ENCODE results near the gene CCNQ.

Gene CCNQ

DNA sequence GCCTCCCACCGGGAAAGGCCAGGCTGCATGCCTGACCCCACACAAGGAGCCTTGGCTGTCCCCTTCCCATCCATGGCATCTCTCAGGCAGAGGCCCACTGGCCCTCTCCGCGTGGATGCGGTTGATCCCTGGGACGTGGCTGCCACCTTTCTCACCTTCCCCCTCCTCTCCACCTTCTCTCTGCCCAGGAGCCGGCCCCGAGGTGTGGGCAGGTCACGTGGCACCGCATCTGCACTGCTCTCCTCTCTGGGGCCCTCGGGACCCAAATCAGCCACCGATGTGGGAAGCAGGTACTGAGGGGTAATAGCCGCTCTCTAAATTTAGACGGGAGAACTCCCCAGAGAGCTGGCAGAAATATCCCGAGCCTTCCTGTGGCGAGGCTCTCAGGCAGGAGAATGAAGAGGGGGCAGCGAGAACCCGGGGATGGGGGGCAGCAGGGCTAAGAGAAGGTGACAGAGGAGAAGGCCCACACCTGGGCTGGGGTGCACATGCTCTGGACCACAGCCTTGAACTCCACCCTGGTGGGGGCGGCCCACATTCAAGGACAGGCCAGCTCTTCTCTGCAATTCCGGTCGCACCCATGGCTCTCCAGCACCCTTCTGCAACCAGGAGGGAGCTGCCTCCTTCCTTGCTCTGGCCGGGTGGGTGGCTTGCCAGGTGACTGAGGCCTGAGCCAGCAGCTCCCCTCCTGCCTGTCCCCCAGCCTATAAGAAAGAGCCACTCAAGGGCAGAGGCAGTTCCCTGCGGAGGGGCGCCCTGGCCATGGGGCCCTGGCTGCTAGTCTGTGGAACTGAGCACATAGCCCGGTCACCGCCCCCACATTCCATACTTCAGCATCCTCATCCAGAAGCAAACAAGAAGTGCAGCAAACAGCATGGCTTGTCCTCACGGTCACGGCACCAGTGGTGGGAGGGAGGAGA is 38.4 kb upstream of the CCNQ start:
- DNase-seq (ENCODE audit: low spot score): no peak

DNA sequence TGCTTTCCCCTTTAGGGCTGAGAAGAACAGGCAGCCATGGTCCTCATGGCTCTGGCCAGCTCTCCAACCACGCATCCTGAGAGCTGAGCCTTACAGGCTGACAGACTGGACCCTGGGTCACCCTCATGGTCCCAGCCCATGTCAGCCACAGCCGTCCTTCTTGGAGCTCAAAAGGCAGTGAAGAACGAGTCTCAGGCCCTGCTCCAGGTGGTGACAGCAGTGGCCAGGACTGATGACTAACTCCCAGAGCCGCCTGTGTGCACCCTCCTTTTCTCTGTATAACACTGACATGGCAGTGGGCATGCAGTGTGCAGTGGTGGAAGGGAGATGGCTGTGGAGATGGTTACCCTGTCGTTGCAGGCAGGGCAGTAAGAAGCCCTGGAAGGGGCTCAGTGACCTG is 37.8 kb upstream of the CCNQ start:
- DNase-seq (ENCODE audit: low spot score): no peak

DNA sequence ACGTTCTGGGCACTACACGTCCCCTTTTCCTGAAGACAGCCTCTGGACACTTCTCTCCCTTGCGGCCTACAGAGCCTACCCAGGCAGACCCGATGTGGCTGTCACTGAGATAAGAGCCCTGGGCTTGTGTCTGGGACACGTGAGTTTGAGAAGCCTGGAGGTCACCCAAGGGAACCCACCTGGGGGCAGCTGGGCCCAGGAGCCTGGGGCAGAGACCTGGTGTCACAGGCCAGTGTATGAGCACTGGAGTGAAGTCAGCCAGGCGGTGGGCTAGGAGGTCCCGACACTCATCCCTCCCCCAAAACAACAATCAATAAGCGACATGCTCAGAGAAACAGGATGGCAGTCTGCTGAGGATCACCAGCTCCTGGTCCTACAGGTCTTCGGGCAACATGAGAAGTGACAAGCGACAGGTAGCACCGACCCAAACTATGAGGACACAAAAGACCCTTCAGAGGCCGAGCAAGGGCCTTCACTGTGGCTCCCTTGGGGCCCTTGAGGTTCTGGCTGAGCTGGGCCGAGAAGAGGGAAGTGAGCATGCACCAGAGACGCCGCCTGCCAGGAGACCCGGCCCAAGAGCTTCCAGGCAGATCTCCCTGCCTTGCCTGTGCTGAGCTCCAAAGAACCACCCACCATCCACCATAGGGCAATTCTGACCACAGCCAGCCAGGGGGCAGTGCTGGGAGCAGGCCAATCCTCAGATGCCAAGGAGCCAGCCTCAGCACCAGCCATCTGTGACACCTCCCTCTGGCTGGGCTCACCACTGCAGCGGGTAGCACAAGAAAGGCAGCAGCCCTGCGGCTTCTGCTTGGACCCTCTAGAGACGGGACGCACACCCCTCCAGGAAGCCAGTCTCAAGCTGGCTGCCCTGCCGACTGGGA is 37.1 kb upstream of the CCNQ start:
- DNase-seq (ENCODE audit: low spot score): peak; percentile 85

DNA sequence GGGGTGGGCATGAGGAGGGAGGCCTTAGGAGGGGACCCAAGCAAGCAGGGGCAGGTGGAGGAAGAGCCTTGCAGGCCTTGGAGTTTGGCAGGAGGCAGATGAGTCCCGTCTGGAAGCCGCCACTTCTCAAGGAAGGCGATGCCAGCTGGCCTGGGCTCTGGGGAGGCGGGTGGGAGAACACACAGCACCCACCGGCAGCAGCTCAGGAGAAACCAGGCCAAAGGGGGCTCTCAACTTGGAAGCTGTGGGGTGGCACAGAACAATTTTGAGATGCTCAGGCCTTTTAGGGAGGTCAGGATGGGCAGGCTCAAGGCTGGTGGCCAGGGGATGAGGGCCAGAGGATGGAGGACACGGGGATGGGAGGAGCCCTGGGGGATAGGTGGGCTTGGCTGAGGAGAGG is 36.4 kb upstream of the CCNQ start:
- DNase-seq (ENCODE audit: low spot score): no peak

DNA sequence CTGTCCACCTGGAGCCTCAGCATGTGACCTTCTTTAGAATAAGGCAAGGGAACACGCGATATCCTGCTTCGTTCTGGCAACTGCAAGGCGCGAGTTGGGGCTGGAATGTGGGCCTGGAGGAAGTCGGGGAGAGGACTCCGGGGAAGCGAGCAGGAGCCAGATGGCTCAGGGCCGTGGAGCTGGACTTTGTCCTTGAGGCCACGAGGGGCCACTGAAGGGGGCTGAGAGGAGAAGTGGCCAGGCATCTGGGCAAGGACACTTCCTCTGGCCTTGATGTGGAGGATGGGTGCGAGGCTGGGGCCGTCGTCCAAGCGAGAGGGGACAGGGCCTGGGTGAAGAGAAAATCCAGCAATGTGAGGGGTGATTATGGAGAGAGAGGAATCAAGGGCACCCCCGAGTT is 35.9 kb upstream of the CCNQ start:
- no peak for DNase-seq (ENCODE audit: low spot score)

DNA sequence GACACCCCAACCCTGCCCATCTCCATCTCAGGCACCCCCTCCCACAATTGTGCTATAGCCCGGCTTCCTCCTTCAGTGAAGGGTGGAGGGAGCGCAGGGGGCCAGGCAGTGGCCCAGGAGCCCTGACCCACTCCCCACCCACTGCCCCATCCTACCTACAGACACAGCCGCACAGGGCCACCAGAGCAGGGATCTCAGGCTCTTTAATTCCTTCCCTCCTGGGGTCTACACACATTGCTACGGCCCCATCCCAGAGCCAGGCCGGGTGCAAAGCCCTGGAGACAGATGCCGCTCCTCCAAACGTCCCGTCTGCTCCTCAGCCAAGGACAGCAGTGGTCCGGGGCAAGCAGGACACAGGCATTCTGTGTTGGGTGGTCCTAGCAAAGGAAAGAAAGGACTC is 35.3 kb upstream of the CCNQ start:
- no peak for DNase-seq (ENCODE audit: low spot score)

DNA sequence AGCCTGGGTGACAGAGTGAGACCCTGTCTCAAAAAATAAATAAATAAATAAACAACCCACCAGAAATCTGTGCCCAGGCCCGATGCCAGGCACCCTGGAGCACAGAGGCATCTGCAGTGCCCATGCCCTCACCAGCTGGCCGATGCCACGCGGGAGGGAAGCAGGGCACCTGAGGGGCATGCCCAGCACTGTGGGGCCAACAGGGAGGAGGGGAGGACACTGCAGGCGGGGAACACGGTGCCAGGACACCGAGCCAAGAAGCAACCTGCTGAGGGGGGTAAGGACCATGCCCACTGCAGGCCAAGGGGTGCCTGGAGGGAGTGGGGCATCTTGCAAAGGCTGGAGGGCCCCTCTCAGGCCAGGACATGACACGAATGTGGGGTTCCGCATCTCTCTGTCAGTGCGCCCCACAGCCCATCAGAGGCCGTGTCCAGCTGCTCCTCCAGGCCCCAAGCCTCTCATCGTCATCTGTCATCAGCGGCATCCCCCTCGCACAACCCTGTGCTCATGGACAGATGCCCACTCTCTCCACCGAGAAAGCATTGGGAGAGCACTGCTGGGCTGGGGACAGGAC is 34.8 kb upstream of the CCNQ start:
- DNase-seq (ENCODE audit: low spot score): no peak

DNA sequence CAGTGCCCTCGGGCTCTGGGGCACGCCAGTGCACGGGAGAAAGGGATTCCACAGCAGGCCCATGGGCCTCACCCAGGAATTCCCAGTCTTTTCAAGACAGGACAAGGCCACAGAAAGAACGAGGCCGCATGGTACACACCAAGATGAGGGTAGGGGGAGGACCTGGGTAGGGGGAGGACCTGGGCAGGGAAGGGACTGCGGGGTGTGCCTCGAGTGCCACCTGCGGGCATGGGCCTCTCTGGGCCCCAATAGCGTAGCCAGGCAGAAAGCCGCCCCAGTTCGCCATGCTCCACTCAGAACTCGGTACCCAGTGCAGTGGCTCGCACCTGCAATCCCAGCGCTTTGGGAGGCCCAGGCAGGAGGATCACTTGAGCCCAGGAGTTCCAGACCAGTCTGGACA is 34.1 kb upstream of the CCNQ start:
- no peak for DNase-seq (ENCODE audit: low spot score)

DNA sequence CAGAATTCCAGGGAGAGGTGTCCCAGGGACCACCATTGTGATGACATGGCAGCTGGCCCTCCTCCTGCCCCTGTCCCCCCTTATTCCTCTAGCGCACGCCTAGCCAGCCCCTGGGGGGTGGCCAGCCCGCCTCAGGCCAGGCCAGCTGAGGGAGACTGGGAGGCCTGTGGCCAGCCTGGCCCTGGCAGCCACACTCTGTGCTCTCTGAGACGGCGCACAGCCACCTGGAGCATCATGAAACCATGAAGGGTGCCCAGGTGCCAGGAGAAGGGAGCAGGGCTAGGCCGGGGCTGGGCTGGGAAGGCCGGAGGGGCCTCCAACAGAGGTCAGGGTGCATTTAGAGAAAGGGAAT is 33.6 kb upstream of the CCNQ start:
- DNase-seq (ENCODE audit: low spot score): no peak

DNA sequence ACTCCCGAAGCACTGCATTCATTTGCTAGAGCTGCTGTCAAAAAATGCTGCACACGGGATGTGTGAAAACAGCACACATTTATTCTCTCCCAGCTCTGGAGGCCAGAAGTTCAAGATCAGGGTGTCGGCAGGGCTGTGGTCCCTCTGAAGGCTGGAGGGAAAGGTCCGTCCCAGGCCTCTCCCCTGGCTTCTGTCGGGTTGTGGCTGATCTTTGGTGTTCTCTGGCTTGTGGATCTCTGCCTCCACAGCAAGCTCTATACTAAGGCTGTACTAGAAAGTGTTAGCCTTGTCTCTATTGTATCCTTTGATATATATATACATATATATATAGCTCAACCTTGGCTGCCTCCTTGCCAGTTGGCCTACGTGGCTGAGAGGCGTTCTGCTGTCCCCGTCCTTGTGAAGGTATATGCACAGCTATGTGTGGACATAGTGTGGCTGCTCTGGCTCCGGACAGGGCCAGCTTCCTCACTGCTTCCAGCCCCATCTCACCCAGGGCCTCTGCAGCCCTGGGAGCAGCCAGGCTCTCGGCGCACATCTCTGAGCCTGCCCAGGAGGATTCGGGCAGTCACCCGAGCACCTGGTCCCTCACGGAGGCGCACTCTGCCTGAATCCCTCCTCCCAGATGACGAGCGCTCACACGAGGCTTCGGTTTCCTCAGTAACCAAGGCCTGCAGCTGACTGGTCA is 33.1 kb upstream of the CCNQ start:
- DNase-seq (ENCODE audit: low spot score): no peak

DNA sequence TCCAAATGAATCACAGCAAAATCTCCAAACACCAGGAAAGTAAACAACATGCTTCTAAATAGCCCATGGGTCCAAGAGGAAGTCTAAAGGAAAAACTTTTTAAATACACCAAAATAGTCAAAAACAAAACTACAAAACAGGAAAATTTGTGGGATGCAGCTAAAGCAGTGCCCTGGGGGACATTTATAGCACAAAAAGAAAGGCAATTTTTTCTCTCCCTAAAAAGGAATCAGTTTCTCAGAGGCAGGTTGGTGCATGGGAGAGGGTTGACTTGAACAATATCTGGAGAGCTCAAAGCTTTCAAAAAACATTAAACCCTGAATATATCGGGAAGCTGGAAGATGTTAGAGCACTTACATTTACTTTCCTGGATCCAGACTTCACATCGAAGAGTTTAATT is 32.4 kb upstream of the CCNQ start:
- DNase-seq (ENCODE audit: low spot score): no peak

DNA sequence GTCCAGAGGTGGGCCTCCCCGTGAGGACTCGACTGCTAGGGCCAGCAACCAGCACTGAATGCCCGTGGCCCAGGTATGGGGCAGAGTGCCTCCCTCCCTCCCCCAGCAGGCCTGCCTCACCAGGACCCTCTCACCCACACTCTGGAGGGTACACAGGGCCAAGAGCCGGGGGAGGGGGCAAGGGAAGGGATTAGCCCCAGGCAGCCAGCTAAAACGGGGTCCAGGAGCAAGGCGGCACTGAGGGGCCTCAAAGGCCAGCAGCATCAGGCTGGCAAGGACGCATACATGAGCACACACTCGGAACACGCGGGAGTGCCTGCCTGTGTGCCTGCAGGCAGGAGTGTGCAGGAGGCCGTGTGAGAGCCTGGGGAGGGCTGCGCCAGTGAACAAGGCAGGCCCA is 29.7 kb upstream of the CCNQ start:
- DNase-seq (ENCODE audit: low spot score): no peak

DNA sequence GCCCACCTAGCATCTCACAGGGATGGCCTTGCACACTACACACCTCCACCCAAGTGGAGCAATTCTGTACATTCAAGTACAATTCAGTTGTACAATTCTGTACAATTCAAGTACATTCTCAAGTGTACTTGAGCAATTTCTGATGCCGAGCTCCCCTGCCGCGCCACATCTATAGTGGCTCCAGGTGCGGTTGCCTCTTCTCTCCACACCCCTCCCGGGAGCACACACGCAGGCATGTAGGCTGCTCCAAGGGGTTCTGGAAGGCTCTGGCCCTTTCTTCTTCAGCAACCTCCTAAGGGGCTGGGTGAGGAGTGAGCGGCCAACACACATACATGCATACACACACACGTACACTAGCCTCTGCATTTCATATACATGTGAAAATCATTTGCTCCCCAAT is 29.2 kb upstream of the CCNQ start:
- no peak for DNase-seq (ENCODE audit: low spot score)

DNA sequence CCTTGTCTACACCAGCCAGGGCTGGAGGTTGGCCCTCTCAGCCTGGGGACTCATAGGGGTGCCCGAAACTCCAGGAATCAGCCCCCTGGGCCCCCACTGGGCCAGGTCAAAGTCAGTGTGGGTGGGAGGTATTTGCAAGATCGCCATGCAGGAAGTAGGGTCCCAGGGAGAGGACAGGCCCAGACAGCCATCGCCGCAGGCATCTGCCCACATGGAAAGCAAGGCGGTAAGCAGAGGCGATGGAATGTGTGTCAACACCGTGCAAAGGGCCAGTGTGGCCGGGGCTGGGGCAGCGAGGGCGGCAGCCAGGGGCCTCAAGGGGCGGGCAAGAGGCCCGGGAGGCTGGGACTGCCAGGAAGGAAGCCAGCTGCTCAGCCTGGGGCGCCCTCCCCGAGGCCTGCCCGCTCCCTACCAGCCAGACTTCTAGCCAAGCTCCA is 28.8 kb upstream of the CCNQ start:
- no peak for DNase-seq (ENCODE audit: low spot score)

DNA sequence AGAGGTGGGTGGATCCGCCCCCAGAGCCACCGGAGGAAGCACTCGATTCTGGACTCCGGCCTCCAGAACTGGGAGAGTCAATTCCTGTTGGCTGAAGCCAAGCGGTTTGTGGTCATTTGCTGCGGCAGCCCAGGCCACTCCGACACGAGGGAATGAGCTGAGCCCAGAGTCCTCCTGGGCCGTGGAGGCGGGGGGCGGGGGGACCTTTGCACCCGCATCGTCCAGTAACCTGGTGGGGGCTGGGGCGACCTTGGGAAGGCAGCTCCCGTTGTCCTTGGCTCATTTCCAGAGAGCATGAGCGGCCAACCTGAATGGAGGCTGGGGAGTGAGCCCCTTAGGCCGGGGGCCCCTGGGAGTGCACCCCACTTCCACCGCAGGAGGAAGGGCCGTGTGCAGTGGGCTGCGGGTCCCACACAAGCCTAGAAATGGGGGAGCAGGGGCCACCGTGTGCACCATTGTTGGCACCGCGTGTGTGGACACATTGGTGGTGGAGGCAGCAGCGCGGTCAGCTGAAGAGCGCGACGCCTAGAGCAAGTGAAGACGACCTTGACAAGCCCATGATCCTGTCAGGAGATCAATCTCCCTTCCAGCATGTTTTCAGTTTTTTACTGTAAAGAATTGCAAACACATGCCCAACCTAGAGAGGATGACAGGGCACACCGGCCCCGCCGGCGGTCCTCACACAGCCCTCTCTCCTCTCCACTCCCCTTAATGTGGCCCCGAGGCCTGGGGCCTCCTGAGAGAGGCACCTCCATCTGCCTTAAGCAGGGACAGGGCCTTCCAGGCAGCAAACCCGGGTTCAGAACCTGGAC is 28.1 kb upstream of the CCNQ start:
- no peak for DNase-seq (ENCODE audit: low spot score)

DNA sequence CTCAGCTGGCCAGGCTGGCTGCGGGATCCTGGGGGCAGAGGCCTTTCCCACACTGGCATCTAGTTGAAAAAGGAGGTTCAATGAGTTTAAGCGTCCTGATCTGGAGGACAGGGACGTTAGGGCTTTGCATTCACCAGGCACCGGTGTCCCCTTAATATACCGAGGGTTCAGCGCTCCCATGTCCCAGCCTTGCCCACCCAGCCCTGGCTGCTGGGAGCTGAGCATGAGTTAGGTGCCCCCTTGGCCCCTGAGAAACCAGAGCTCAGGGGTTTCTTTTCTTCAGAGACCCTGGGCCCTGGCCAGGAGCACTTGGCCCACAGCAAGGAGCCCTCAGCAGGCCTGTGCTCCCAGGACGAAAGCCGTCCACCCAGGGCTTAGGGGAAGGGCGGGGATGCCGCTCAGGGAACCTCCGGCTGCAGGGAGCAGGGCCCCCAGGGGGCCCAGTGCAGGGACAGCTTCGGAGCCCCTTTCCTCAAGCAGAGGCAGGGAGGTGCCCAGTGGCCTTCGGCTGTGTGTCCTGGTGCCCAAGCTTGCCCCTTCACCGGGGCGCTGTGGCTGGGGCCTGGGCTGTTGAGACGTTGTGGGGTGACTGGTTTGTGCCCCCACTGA is 27.2 kb upstream of the CCNQ start:
- DNase-seq (ENCODE audit: low spot score): no peak

DNA sequence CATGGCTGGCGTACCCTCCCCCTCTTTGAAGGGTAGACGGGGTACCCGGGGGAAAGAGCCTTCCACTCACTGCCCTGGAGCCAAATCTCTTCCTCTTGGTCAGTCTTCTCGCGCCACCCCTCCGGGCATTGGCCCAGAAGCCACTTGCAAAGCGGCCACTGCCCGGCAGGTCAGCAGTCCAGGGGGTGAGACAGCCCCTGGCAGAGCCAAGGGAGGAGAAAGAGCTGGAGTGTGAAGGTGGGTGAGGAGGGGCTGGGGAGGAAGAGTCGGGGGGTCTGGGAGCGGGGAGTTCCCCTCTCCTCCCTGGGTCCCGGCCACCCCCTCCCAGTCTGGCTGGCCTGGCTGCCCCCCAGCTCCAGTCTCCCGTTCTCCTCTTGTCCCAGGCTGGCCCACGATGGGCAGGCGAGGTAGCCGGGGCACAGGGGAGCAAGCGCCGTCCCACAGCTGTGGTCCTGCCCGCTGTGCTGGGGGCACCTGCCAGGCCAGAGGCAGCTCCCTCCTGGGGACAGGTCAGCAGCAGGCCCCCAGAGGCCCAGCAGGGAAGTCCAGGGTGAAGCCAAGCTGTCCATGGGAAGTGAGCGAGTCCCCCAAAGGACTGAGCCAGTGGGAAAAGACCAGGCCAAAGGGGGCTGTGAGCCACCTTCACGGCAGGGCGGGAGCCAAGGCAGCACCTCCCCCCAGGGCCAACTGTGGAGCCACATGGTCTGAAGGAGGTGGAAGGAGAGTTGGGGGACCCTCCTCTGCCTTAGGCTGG is 26.5 kb upstream of the CCNQ start:
- DNase-seq (ENCODE audit: low spot score): no peak

DNA sequence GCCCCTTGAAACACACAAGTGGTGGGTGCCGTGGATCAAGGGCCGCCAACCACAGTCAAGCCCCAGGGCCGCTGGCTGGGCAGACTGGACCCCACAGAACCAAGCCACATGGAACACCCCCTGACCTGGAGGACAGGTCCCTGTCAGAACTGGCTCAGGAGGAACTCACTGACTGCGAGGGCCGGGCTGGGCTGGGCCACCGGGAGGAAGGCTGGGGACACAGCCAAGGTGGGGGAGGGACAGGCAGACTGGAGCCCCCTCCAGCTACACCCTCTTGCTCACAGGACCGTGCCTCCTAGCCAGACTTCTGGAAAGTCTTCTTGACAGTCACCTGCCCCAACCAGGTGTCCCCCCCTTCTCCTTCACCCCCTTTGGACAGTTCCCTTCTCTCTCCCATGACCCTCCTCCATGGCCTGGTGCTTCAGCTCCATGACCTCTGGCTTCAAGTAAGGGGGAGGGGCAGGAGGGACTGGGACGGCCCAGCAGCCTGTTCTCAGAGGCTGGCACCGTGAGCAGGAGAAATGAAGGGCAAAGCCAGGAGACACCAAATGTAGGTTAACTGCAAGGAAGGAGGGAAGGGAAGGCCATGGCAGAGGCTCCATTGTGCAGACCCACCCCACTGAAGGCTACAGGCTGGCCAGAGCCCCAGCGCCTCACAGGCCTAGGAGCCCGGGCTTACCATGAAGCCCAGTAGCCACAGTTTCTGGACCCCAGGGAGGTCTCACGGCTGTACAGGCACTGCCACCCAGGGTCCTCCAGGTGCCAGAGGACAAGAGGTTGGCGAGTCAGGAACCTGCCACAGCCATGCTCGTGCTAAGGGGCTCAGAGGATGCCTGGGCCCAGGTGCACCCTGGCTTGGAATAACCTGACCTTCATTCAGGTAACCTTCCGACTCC is 25.5 kb upstream of the CCNQ start:
- no peak for DNase-seq (ENCODE audit: low spot score)

DNA sequence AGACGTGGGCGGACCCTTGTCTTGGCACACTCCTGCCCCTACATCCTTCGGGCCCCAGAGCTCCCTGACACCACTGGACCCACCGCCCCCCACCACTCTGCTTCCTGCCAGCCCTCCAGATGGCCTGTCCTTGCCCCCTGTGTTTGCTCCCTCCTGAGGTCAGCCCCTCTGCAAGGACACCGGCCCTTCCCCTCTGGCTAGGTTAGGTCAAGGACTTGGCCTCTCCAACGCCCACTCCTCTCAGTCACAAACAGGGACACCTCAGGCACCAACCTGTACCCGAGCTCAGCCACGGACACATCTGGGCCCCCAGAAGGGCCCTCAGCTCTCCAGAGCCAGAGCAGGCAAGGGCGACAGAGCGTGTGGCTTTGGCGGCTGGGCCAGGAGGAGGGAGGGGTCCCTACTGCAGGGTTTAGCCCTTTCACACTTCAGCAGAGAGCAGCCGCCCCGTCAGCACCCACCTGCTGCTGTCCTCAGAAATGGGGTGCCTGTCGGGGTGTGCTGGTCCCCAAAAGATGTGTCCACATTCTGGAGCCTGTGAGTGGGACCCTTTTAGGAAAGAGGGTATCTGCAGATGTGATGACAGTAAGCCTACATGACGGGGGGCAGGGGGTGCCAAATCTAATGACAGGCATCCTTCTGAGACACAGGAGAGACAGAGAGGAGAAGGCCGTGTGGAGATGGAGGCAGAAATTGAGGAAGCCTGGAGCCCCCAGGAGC is 24.5 kb upstream of the CCNQ start:
- no peak for DNase-seq (ENCODE audit: low spot score)
